Progenitor cell of endocrine pancreas (in vitro differentiated cells): ENCODE results near the gene KYAT1. TPM values are rescaled to one million over a fixed set of nuclear protein-coding genes. Genes with fewer than 3 reads are reported as not detected.
A peak's percentile ranks its signal among the peaks of the same experiment; 100 is the strongest.

Experiments
- DNase-seq: peaks from one replicate; pipeline ENCODE4 v3.0.0; 2021; ENCODE audit warnings: low spot score; ENCODE audit not compliant: unreplicated experiment
- H3K27ac Mint-ChIP-seq: 2 replicates; pipeline ENCODE4 v1.8.0; 2021; ENCODE audit warnings: mild to moderate bottlenecking, moderate library complexity, mixed read lengths
- H3K27me3 Mint-ChIP-seq: 2 replicates; pipeline ENCODE4 v1.8.0; 2021; ENCODE audit warnings: mixed read lengths
- H3K36me3 Mint-ChIP-seq: 2 replicates; pipeline ENCODE4 v1.8.0; 2022; ENCODE audit warnings: mixed read lengths; ENCODE audit not compliant: insufficient read depth
- H3K4me1 Mint-ChIP-seq: 2 replicates; pipeline ENCODE4 v1.8.0; 2021; ENCODE audit warnings: low read depth, mixed read lengths
- H3K4me3 Mint-ChIP-seq: 2 replicates; pipeline ENCODE4 v1.8.0; 2021; ENCODE audit warnings: low read depth, mild to moderate bottlenecking, moderate library complexity, mixed read lengths
- H3K9me3 Mint-ChIP-seq: 2 replicates; pipeline ENCODE4 v1.8.0; 2021; ENCODE audit warnings: low read depth, mixed read lengths
- CTCF ChIP-seq: fragments of 200-600 bp; sonication (generic); IDR thresholded peaks from one replicate; pipeline ENCODE4 v1.5.0; 2021; ENCODE audit warnings: antibody characterized with exemption, mild to moderate bottlenecking; ENCODE audit not compliant: unreplicated experiment
- long read RNA-seq: library from polyadenylated mRNA; unstranded; transcript quantifications from one replicate; pipeline ENCODE4 v2.0.0, GENCODE V29; 2020
- total RNA-seq: library from RNA; stranded (reverse); gene quantifications from 2 replicates; pipeline ENCODE4 v1.2.1, GENCODE V29; 2021

KYAT1 gene
- 11.5 and 11.7 TPM in 2 replicates for total RNA-seq
- long read RNA-seq, transcript KYAT1-201 (13 exons, 1,903 nt), result major isoform, 11 of 31 reads
- long read RNA-seq, partial matches to known transcripts, result 4 of 31 reads
- long read RNA-seq, other reads (novel, unspliced or antisense), result 16 of 31 reads

DNA sequence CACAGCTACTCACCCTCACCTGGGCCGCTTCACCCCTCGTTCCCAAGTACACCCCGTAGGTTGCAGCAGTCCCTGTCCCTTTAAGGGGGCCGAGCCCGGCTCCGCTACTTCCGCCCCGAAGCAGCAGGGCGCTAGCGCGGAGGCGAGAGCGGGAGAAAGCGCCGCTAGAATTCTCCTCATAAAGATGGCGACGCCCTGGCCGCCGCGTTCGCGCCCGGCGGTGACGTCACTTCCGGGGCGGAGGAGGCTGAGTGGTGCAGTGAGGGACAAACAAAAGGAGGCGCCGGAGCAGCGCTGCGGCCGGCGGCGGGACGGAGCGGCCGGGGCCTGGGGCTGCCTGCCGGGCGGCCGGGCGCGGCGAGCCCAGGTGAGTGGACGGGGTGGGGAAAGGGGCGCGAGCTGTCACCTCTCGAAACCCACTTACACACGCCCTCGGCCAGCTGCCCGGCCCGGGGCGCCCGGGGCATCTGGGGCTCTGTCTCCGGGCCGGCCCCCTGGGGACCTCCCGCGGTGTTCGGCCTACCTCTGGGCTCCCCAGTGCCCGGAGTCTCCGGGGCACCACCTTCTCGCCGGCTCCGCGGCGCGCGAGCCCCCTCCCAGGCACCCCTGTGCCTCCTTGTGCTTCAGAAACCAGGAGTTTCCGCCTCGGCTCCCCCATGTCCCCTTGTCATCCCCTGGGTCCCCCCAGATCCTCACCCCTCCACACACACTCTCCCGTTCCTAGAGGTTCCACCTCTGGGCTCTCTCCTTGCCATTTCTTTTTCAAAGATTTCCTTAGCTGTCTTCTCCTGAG is at the start of gene KYAT1, which contains the start of gene LRRC8A:
Gene KYAT1 (minus strand): TSS at position 67 of the 793 bp plus-strand sequence. CDS start 36,545 bp downstream, outside the sequence.
Gene LRRC8A (plus strand): TSS at position 250 of the 793 bp plus-strand sequence. CDS start 25,032 bp downstream, outside the sequence.
- H3K4me1 Mint-ChIP-seq, result peaks cover 20% of the 10 kb centered on the region
- H3K27me3 Mint-ChIP-seq, result no peaks in the 10 kb centered on the region
- no peak for TF ChIP-seq CTCF
- H3K36me3 Mint-ChIP-seq, result peaks cover 2% of the 10 kb centered on the region
- DNase-seq, result peak; percentile 95
- H3K4me3 Mint-ChIP-seq, result peak within 1 kb of the TSS; percentile 97
- no peaks in the 10 kb centered on the region for H3K9me3 Mint-ChIP-seq
- H3K27ac Mint-ChIP-seq, result peak within 1 kb of the TSS; percentile 96

DNA sequence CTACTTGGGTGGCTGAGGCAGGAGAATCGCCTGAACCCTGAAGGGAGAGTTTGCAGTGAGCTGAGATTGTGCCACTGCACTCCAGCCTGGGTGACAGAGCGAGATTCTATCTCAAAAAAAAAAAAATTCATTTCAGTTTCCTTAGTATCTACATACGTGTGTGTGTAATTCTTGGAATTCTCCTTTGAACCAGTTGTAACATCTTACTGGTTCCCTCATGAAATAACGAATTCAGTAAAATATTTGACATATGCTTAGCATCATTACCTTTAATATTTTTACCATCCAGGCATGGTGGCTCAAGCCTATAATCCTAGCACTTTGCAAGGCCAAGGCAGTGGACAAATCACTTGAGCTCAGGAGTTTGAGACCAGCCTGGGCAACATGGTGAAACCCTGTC is 47.8 kb upstream of the KYAT1 start:
- H3K27ac Mint-ChIP-seq, result no peak overlapping the region
- H3K9me3 Mint-ChIP-seq, result no peaks in the 10 kb centered on the region
- H3K27me3 Mint-ChIP-seq, result no peaks in the 10 kb centered on the region
- peaks cover 2% of the 10 kb centered on the region for H3K36me3 Mint-ChIP-seq
- H3K4me3 Mint-ChIP-seq, result no peak overlapping the region
- no peak for TF ChIP-seq CTCF
- DNase-seq, result no peak
- peaks cover 4% of the 10 kb centered on the region for H3K4me1 Mint-ChIP-seq

- H3K27ac Mint-ChIP-seq, result no peak overlapping the region
- peaks cover 2% of the 10 kb centered on the region for H3K36me3 Mint-ChIP-seq
- no peaks in the 10 kb centered on the region for H3K9me3 Mint-ChIP-seq
- no peak overlapping the region for H3K4me3 Mint-ChIP-seq
- no peak for DNase-seq
- H3K27me3 Mint-ChIP-seq, result no peaks in the 10 kb centered on the region
- H3K4me1 Mint-ChIP-seq, result peaks cover 4% of the 10 kb centered on the region
- TF ChIP-seq CTCF, result no peak
Measured at GRCh38 chr9:128928624-128929023, 46.9 kb upstream of the KYAT1 start.

DNA sequence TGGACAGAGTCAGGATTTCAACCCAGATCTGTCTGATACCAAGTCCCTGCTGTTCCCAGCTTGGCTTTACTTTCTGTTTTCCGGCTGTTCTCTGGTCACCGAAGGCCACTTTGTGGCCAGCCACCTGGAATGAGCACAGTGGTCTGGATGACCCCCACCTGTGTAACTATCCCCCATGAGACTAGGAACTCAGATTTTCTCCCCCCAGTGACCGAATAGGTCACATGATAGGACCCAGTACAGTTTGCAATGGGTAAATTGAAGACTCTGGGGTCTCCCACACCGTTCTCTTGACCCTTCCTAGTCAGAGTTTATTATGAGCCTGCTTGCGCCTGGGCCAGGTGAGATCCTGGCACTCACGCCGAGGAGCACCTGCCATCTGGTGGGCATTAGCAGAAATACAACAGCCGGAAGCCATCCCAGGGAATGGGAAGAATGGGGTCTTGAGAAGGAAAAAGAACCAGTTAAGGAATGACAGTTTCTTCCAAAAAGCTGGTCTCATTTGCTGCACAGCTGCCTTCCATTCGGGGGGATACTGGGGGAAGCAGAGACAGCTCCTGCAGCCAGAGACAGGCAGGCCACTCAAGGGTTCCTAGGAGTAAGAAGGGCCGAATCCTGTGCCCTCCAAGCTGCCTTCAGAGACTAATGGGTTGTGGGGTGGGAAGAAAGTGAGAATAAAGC is 46.1 kb upstream of the KYAT1 start:
- no peaks in the 10 kb centered on the region for H3K9me3 Mint-ChIP-seq
- peak; percentile 88 for TF ChIP-seq CTCF
- peaks cover 2% of the 10 kb centered on the region for H3K36me3 Mint-ChIP-seq
- no peak overlapping the region for H3K4me3 Mint-ChIP-seq
- H3K27me3 Mint-ChIP-seq, result no peaks in the 10 kb centered on the region
- peak; percentile 47 for DNase-seq
- peak overlapping the region; percentile 76 for H3K27ac Mint-ChIP-seq
- H3K4me1 Mint-ChIP-seq, result peaks cover 4% of the 10 kb centered on the region

GRCh38 chr9:128923493-128923883 is 41.7 kb upstream of the KYAT1 start:
- no peak overlapping the region for H3K4me3 Mint-ChIP-seq
- peaks cover 2% of the 10 kb centered on the region for H3K36me3 Mint-ChIP-seq
- H3K4me1 Mint-ChIP-seq, result peaks cover 9% of the 10 kb centered on the region
- no peaks in the 10 kb centered on the region for H3K9me3 Mint-ChIP-seq
- H3K27ac Mint-ChIP-seq, result no peak overlapping the region
- no peak for TF ChIP-seq CTCF
- no peak for DNase-seq
- no peaks in the 10 kb centered on the region for H3K27me3 Mint-ChIP-seq
